A673 (cell line): ENCODE measurements around the gene FAM13A. TPM values are rescaled to one million over a fixed set of nuclear protein-coding genes. Genes with fewer than 3 reads are reported as not detected.

Experiments used
- BruUV-seq: library from RNA; stranded (reverse); fragments of 400-500 nt; replicated peaks from 2 replicates; lab custom pipeline; 2021; lab: Mats Ljungman, UMichigan
- CTCF ChIA-PET: fragments of 300-600 bp; sonication (Branson Sonifier 250); formaldehyde crosslinking; loops from one replicate; lab custom pipeline; 2022; ENCODE audit warnings: antibody characterized with exemption; lab: Charles Lee
- POLR2A ChIA-PET: fragments of 300-600 bp; sonication (Branson Sonifier 250); formaldehyde crosslinking; loops from one replicate; lab custom pipeline; 2022; ENCODE audit warnings: antibody characterized with exemption; ENCODE audit not compliant: low non-redundant PET; lab: Charles Lee
- DNase-seq: peaks from one replicate; pipeline ENCODE4 v3.0.0-alpha.2; 2015; ENCODE audit warnings: low spot score
- H3K27ac ChIP-seq: fragments of 200-600 bp; sonication (generic); 2 replicates; pipeline ENCODE4 v1.5.1; 2016; ENCODE audit warnings: mixed run types, low read depth, mild to moderate bottlenecking, mixed read lengths, antibody characterized with exemption, low read length; ENCODE audit not compliant: poor library complexity, severe bottlenecking
- H3K27me3 ChIP-seq: fragments of 200-600 bp; sonication (generic); replicated peaks from 2 replicates; pipeline ENCODE4 v1.6.1; 2017; ENCODE audit warnings: mixed run types, low read depth, mild to moderate bottlenecking, mixed read lengths, antibody characterized with exemption, low read length; ENCODE audit not compliant: insufficient read depth, poor library complexity
- H3K36me3 ChIP-seq: fragments of 200-600 bp; sonication (generic); 2 replicates; pipeline ENCODE4 v1.6.1; 2016; ENCODE audit warnings: mixed run types, mild to moderate bottlenecking, mixed read lengths, antibody characterized with exemption, low read length; ENCODE audit not compliant: insufficient read depth, poor library complexity, severe bottlenecking
- H3K4me1 ChIP-seq: fragments of 200-600 bp; sonication (generic); 2 replicates; pipeline ENCODE4 v1.6.1; 2017; ENCODE audit warnings: mixed run types, mild to moderate bottlenecking, mixed read lengths, antibody characterized with exemption, low read length; ENCODE audit not compliant: insufficient read depth, poor library complexity, severe bottlenecking
- H3K4me3 ChIP-seq: fragments of 200-600 bp; sonication (generic); 2 replicates; pipeline ENCODE4 v1.5.1; 2016; ENCODE audit warnings: low read depth, mixed run types, mild to moderate bottlenecking, mixed read lengths, low read length; ENCODE audit not compliant: poor library complexity, severe bottlenecking
- H3K9me3 ChIP-seq: fragments of 200-600 bp; sonication (generic); 2 replicates; pipeline ENCODE4 v1.6.1; 2016; ENCODE audit warnings: mixed run types, low read depth, mild to moderate bottlenecking, mixed read lengths, antibody characterized with exemption, low read length; ENCODE audit not compliant: poor library complexity, severe bottlenecking
- CTCF ChIP-seq: fragments of 300-800, 200-600 bp; sonication (generic); conservative IDR thresholded peaks from 2 replicates; pipeline ENCODE4 v1.5.1; 2017; ENCODE audit warnings: low read depth, mild to moderate bottlenecking, antibody characterized with exemption, low read length, moderate library complexity, mixed read lengths
- EZH2 ChIP-seq: fragments of 200-600 bp; sonication (generic); IDR thresholded peaks from 2 replicates; pipeline ENCODE4 v1.6.1; 2017; ENCODE audit warnings: borderline replicate concordance, low read depth, mild to moderate bottlenecking, mixed read lengths, antibody characterized with exemption, low read length; ENCODE audit not compliant: poor library complexity, severe bottlenecking
- intact Hi-C: fragments of 100-400 bp; cut with micrococcal nuclease; formaldehyde crosslinking; loops from one replicate; pipeline ENCODE4 v1.10.0; 2022; ENCODE audit not compliant: unreplicated experiment
- total RNA-seq: library from RNA; stranded (reverse); gene quantifications from 2 replicates; pipeline ENCODE4 v1.2.3, GENCODE V29; 2021

FAM13A gene
- total RNA-seq, 1 experiment from 2014 or later, result 15.5 TPM

GRCh38 chr4:88796545-88796944, 260.4 kb downstream of the FAM13A start:
- Histone ChIP-seq H3K4me3 (no peak overlapping the region), H3K27me3 (no peaks in the 10 kb centered on the region), H3K9me3 (no peaks in the 10 kb centered on the region), H3K27ac (no peak overlapping the region), H3K36me3 (no peaks in the 10 kb centered on the region), H3K4me1 (no peaks in the 10 kb centered on the region)
- DNase-seq, result no peak
- CTCF ChIA-PET, result no interaction called here
- BruUV-seq, result no TSS peak
- intact Hi-C loops, result no loop called here
- POLR2A ChIA-PET, result no interaction called here
- no peak for TF ChIP-seq CTCF
- TF ChIP-seq EZH2, result no peak

- ChIA-PET CTCF (no interaction called here), POLR2A (no interaction called here)
- no peak for DNase-seq
- no peaks in the 10 kb centered on the region for H3K36me3 ChIP-seq
- intact Hi-C loops, result no loop called here
- no peak overlapping the region for H3K27ac ChIP-seq
- TF ChIP-seq CTCF (no peak), EZH2 (no peak)
- no peaks in the 10 kb centered on the region for H3K27me3 ChIP-seq
- no peaks in the 10 kb centered on the region for H3K4me1 ChIP-seq
- BruUV-seq, result no TSS peak
- no peak overlapping the region for H3K4me3 ChIP-seq
- no peaks in the 10 kb centered on the region for H3K9me3 ChIP-seq
Observed at GRCh38 chr4:88794952-88795351, 262.0 kb downstream of the FAM13A start.

GRCh38 chr4:88794087-88794690, 262.8 kb downstream of the FAM13A start:
- no peak for DNase-seq
- TF ChIP-seq EZH2, result no peak
- TF ChIP-seq CTCF, result no peak
- Histone ChIP-seq H3K27ac (no peak overlapping the region), H3K9me3 (no peaks in the 10 kb centered on the region), H3K36me3 (no peaks in the 10 kb centered on the region), H3K27me3 (no peaks in the 10 kb centered on the region), H3K4me3 (no peak overlapping the region), H3K4me1 (no peaks in the 10 kb centered on the region)
- intact Hi-C loops, result no loop called here
- ChIA-PET POLR2A (no interaction called here), CTCF (no interaction called here)
- BruUV-seq, result no TSS peak
